Endodermal cell (in vitro differentiated cells): ENCODE results near the gene CEBPB. TPM values are rescaled to one million over a fixed set of nuclear protein-coding genes. Genes with fewer than 3 reads are reported as not detected.
"Not testable (repeated sequence)": the region's sequence is repeated elsewhere in the genome, so short reads cannot be mapped to it uniquely, and the experiment has no call there.

Experiments
- DNase-seq: peaks from one replicate; pipeline ENCODE4 v3.0.0-alpha.2; 2017
- H3K27ac ChIP-seq: 2 replicates; pipeline ENCODE4 v1.5.1; 2013; ENCODE audit warnings: mild to moderate bottlenecking, low read depth, low read length, moderate library complexity
- H3K27me3 ChIP-seq: 2 replicates; pipeline ENCODE4 v1.6.1; 2013; ENCODE audit warnings: mild to moderate bottlenecking, low read length, moderate library complexity; ENCODE audit not compliant: insufficient read depth, control insufficient read depth, poor library complexity, severe bottlenecking
- H3K36me3 ChIP-seq: 2 replicates; pipeline ENCODE4 v1.7.0; 2013; ENCODE audit warnings: mild to moderate bottlenecking, low read length, moderate library complexity; ENCODE audit not compliant: control insufficient read depth, insufficient read depth
- H3K4me1 ChIP-seq: one replicate; pipeline ENCODE4 v1.7.0; 2013; ENCODE audit warnings: low read length; ENCODE audit not compliant: control insufficient read depth, insufficient read depth
- H3K4me3 ChIP-seq: 2 replicates; pipeline ENCODE4 v1.5.1; 2013; ENCODE audit warnings: mild to moderate bottlenecking, low read length, moderate library complexity
- H3K9ac ChIP-seq: 2 replicates; pipeline ENCODE4 v1.6.1; 2013; ENCODE audit warnings: mild to moderate bottlenecking, low read length, moderate library complexity; ENCODE audit not compliant: poor library complexity, severe bottlenecking; ENCODE audit errors: extremely low read depth
- H3K9me3 ChIP-seq: 2 replicates; pipeline ENCODE4 v1.6.1; 2013; ENCODE audit warnings: mild to moderate bottlenecking, low read length, moderate library complexity; ENCODE audit not compliant: control insufficient read depth
- H3K27ac Mint-ChIP-seq: 2 replicates; pipeline ENCODE4 v1.8.0; 2020; ENCODE audit warnings: mixed read lengths
- H3K27me3 Mint-ChIP-seq: 2 replicates; pipeline ENCODE4 v1.8.0; 2021; ENCODE audit warnings: mild to moderate bottlenecking, mixed read lengths; ENCODE audit not compliant: insufficient read depth
- H3K36me3 Mint-ChIP-seq: 2 replicates; pipeline ENCODE4 v1.8.0; 2020; ENCODE audit warnings: low read depth, mixed read lengths
- H3K4me1 Mint-ChIP-seq: 2 replicates; pipeline ENCODE4 v1.8.0; 2020; ENCODE audit warnings: mixed read lengths
- H3K4me3 Mint-ChIP-seq: 2 replicates; pipeline ENCODE4 v1.8.0; 2020; ENCODE audit warnings: mild to moderate bottlenecking, moderate library complexity, mixed read lengths
- H3K9me3 Mint-ChIP-seq: 2 replicates; pipeline ENCODE4 v1.8.0; 2020; ENCODE audit warnings: mild to moderate bottlenecking, mixed read lengths
- WGBS, 2 experiments: methylation state at CpG; one replicate each; pipeline versions ENCODE4 v1.1.5 to v1.1.7; 2013; ENCODE audit warnings: missing lambda C conversion rate in 2 of 2, mixed read lengths in 1 of 2; ENCODE audit not compliant: insufficient coverage in 1 of 2, insufficient read length in 1 of 2; 5-methylcytosine and 5-hydroxymethylcytosine counted together
- total RNA-seq, 2 donors: library from RNA; stranded (reverse); fragmentation: NEBNext Ultra II Directional in 1 of 2; extraction: Animal tissue kit (Norgen Biotek cat#: 25700) in 1 of 2; gene quantifications; 2 replicates in 1 of 2; 3 replicates in 1 of 2; pipeline ENCODE4 v1.2.1, GENCODE V29; 2021
- TF ChIP-seq, protein P1 (sequence below): fragments of 200-600 bp; sonication (generic); conservative IDR thresholded peaks from 2 replicates; pipeline ENCODE4 v1.5.0; 2021; ENCODE audit warnings: antibody characterized with exemption, mild to moderate bottlenecking

Gene CEBPB
- total RNA-seq, 2 donors from 2014 or later, result 14.9 to 15.1 TPM

DNA sequence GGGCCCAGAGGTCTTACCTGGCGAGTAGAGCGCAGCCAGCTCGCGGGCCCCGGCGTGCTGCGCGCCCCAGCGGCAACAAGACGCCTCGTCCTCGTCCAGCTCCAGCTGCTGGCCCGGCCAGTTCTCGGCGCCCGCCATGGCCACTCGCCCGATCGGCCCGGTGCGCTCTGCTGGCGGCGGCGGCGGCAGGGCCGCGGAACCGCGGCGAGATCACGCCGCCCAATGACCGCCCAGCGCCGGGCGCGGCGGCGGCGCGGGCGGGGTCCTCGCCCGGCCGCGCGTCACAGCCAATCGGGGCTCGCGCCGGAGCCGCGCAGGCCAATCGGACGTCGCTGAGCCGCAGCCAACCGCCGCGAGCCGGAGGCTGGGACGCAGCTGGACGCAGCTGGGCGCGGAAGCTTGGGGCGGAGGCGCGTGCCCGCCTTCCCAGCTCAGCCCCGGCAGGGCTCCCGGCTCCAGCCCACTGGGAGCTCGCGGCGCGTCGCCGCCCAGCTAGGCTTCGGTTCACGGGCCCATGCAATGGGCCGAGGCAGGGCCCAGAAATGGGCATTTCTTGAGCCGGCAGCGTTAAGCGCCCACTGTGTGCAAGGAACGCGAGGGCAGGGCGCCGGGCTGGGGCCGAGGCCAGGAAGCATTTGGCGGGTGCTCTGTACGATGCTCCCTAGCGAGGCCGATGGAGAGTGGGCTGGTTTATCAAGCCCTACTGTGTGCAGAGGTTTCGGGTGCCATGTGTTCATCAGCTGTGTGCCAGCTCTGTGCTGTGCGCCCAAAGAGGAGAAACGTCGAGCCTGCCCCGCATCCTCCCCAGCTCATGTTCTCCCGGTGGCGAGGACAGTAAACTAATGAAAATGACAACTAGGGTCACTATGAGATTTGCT, 36.9 kb upstream of the CEBPB start, which contains the start of gene PEDS1:
PEDS1 (minus strand) TSS at position 224 of the 878 bp plus-strand sequence; CDS start at position 138, 86 bp downstream.
- Histone ChIP-seq H3K4me1 (no peaks in the 10 kb centered on the region), H3K9ac (peak within 1 kb of the TSS; percentile 91), H3K27ac (no peak within 1 kb of the TSS), H3K9me3 (no peaks in the 10 kb centered on the region), H3K27me3 (no peaks in the 10 kb centered on the region), H3K4me3 (peak within 1 kb of the TSS; percentile 86), H3K36me3 (peaks cover 24% of the 10 kb centered on the region)
- WGBS, 2 experiments, result 8 to 14% methylated on average over 44 to 99 of the region's 99 CpGs
- Mint-ChIP-seq H3K27ac (peak within 1 kb of the TSS; percentile 88), H3K9me3 (no peaks in the 10 kb centered on the region), H3K4me1 (peaks cover 29% of the 10 kb centered on the region), H3K36me3 (peaks cover 15% of the 10 kb centered on the region), H3K4me3 (peak within 1 kb of the TSS; percentile 80), H3K27me3 (peaks cover 4% of the 10 kb centered on the region)
- DNase-seq, result peak; percentile 95
- TF ChIP-seq, protein P1, sequence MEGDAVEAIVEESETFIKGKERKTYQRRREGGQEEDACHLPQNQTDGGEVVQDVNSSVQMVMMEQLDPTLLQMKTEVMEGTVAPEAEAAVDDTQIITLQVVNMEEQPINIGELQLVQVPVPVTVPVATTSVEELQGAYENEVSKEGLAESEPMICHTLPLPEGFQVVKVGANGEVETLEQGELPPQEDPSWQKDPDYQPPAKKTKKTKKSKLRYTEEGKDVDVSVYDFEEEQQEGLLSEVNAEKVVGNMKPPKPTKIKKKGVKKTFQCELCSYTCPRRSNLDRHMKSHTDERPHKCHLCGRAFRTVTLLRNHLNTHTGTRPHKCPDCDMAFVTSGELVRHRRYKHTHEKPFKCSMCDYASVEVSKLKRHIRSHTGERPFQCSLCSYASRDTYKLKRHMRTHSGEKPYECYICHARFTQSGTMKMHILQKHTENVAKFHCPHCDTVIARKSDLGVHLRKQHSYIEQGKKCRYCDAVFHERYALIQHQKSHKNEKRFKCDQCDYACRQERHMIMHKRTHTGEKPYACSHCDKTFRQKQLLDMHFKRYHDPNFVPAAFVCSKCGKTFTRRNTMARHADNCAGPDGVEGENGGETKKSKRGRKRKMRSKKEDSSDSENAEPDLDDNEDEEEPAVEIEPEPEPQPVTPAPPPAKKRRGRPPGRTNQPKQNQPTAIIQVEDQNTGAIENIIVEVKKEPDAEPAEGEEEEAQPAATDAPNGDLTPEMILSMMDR, result no peak

DNA sequence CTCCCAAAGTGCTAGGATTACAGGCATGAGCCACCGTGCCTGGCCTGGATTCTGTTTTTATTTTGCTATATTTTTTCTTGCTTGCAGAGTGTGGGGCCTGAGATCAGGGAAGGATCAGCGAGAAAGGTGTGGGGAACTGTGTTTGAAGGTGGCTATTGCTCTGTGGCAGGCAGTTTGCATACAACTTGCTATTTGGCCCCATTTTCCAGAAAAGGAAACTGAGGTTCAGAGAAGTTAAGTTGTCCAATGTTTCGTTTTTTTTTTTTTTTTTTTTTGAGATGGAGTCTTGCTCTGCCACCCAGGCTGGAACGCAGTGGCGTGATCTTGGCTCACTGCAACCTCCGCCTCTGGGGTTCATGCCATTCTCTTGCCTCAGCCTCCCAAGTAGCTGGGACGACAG, 29.1 kb upstream of the CEBPB start:
- H3K4me3 ChIP-seq, H3K4me1 ChIP-seq, H3K27ac Mint-ChIP-seq, H3K27ac ChIP-seq, H3K9ac ChIP-seq, H3K36me3 Mint-ChIP-seq, DNase-seq, H3K4me3 Mint-ChIP-seq, H3K27me3 Mint-ChIP-seq, H3K36me3 ChIP-seq, H3K9me3 ChIP-seq, H3K9me3 Mint-ChIP-seq, H3K27me3 ChIP-seq: not testable (repeated sequence)
- peaks cover 15% of the 10 kb centered on the region for H3K4me1 Mint-ChIP-seq
- WGBS, 2 experiments, result 80 to 89% methylated on average over 2 to 6 of the region's 7 CpGs

DNA sequence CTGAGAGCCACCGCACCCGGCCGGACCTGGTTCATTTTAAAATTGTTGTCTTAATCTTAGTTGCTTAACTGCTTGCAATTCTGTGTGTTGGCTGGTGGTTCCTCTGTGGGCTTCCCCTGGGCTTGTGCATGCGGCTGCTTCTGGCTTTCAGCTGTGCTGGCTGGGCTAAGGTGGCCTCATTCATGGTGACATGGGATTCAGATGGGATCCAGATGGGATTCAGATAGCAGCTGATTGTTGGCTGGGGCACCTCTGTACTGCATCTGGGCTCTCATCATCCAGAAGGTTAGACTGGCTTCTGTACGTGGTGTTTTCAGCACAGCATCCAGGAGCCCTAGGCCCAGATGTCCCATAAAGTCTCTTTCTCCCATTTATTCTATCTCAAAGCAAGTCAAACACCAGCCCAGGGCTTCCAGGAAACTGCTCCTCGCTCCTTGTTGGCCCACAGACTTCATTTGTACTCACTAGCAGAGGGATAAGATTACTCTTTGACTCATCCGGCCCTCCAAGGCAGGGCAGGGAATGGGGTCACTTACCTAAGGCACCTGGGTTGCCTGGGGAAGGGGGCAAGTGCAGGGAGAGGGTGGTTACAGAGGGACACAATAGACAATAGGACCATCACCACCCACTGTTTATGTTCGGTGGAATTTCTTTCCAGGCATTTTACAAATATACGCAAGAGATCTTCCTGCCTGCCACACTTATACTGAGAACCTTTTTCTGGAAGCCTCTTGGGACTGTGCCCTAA, 26.9 kb upstream of the CEBPB start:
- no peak overlapping the region for H3K4me3 Mint-ChIP-seq

More for the DNA sequence above, 26.9 kb upstream of the CEBPB start:
- Histone ChIP-seq H3K4me1 (no peaks in the 10 kb centered on the region), H3K4me3 (no peak overlapping the region), H3K9ac (no peak overlapping the region), H3K36me3 (no peaks in the 10 kb centered on the region), H3K9me3 (no peaks in the 10 kb centered on the region), H3K27ac (no peak overlapping the region), H3K27me3 (no peaks in the 10 kb centered on the region)
- DNase-seq, result no peak
- peak overlapping the region; percentile 28 for H3K27ac Mint-ChIP-seq
- no peaks in the 10 kb centered on the region for H3K9me3 Mint-ChIP-seq
- 75 to 80% methylated on average over 8 to 9 of the region's 9 CpGs for WGBS, 2 experiments
- no peaks in the 10 kb centered on the region for H3K36me3 Mint-ChIP-seq
- TF ChIP-seq, protein P1, result no peak
- no peaks in the 10 kb centered on the region for H3K27me3 Mint-ChIP-seq
- peaks cover 15% of the 10 kb centered on the region for H3K4me1 Mint-ChIP-seq
